Mucosa of gallbladder (tissue), 1 donor: ENCODE data around the gene NPAS2. TPM values are rescaled to one million over a fixed set of nuclear protein-coding genes. Genes with fewer than 3 reads are reported as not detected.

Experiments
- DNase-seq: peaks from one replicate; pipeline ENCODE4 v3.0.0-alpha.2; 2020; ENCODE audit warnings: low spot score
- total RNA-seq: library from RNA; stranded (reverse); gene quantifications from one replicate; pipeline ENCODE4 v1.2.1, GENCODE V29; 2021
- donor health status: DM: no; HTN: no; CAD: no.

The NPAS2 gene
- total RNA-seq, 1 donor from 2014 or later = 47.4 TPM

DNA sequence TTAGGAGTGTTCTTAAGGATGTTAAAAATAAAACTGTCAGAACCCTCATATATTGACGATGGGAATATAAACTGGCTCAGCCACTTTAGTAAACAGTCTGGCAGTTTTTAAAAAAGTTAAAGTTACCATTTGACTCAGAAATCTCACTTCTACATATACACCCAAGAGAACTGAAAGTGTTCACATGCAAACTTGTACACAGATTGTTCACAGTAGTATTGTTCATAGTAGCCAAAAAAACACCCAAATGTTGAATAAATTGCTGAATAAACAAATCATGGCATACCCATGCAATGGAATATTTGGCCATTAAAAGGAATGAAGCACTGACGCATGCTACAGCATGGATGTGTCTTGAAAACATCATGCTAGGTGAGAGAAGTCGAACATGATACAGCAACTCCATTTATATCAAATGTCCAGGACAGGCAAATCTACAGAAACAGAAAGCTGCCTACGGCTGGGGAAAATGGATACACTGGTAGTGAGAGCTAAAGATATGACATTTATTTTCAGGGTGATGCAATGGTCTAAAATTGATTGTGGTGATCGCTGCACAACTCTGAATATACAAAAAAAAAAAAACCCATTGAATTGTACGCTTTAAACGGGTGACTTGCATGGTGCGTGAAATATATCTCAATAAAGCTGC lies 192.2 kb downstream of the NPAS2 start:
- no peak for DNase-seq

DNA sequence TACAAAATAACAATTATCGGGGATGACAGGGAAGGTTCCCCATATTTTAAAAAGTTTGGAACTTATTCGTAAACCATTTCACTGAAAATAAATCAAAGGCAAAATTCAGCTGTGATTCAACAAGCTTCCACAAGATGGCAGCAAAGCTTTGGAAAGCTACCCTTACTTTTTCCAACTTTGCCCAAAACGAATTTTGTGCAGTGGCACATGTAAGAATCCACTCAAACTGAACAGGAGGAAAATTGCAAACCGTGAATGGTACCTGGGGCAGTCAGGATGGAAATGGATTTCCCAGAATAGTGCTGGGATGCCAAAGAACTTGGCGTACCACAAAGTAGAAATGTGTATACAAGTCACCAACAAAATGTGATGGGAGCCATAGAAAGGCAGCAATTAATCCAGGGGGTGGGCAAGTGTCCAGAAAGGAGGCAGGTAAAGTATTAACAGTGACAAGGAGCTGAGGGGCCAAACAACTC lies 192.8 kb downstream of the NPAS2 start:
- peak; percentile 50 for DNase-seq

DNA sequence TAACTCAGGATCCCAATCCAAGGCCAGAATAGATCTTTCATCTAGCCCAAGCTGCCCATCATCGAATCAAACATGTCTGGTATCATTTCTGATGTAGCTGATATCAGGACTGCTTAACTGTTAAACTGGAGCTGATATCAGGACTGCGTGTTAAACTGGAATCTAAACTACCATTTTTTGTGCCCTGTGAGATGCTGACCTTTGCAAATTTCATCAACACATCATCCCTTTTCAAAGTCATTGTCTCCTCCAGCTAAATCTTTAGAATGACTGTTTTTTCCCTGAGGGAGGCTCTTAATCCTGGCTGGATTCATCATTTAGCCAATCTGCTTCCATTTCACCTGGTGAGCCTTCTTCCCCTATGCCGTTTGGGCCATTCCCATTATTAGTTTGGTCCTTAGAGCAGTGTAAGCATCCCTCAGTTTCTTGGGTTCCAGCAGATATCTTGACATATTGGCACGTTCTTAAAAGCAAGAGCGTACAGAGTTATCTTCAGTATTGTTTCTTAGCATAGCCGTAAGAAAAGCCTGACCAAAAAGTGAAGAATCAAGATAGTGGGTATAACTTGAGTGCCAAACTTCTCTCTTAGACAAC lies 194.4 kb downstream of the NPAS2 start:
- DNase-seq = no peak

DNA sequence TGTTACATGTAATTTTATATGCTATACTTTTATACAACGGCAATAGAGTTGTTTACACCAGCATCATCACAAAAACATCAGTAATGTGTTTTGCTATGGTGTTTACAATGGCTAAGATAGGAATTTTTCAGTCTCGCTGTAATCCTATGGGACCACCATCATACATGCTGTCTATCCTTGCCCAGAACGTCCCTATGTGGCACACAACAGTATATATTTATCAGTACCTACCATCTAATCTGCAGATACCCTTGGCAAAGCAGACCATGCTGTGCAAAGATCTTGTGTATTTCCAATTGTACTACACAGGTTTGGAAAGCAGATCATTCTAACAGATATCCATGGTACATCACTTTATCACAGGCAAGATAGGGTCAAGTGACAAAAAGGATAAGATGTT lies 197.4 kb downstream of the NPAS2 start:
- no peak for DNase-seq

DNA sequence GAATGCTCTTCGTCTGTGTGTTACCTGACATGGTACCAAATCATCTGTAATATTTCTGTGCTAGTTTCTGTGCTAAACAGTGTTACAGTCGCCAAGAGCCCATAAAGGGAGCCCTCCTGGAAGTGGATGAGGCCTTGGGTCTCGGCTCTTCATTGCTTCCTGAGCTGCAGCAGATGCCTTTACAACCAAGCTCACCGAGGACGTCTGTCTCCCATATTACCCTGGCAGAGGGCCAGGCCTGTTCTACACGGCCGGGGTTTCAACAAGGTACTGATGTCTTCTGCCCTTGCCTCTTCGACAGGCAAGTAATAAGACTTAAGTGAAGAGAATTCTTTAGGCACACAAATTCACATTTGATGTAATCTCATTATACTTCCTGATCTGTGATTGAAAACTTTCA lies 199.0 kb downstream of the NPAS2 start:
- no peak for DNase-seq

DNA sequence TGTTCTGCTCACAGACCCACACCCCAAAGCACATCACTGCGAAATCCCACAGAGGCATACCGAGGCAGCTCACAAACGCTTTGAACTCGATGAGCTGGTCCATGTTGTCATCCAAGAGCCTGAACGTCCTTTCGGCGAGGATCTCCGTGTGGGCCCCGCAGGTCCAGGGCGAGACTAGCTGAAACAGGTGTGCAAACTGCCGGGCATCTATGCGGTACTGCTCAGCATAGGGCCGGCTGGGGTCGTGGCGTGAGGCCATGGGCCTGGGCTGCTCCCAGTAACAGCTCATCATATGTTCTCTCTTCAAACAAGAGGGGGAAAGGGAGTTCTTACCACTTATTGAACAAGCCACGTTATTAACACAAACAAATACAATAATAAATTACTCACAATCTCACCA lies 202.3 kb downstream of the NPAS2 start:
- no peak for DNase-seq

DNA sequence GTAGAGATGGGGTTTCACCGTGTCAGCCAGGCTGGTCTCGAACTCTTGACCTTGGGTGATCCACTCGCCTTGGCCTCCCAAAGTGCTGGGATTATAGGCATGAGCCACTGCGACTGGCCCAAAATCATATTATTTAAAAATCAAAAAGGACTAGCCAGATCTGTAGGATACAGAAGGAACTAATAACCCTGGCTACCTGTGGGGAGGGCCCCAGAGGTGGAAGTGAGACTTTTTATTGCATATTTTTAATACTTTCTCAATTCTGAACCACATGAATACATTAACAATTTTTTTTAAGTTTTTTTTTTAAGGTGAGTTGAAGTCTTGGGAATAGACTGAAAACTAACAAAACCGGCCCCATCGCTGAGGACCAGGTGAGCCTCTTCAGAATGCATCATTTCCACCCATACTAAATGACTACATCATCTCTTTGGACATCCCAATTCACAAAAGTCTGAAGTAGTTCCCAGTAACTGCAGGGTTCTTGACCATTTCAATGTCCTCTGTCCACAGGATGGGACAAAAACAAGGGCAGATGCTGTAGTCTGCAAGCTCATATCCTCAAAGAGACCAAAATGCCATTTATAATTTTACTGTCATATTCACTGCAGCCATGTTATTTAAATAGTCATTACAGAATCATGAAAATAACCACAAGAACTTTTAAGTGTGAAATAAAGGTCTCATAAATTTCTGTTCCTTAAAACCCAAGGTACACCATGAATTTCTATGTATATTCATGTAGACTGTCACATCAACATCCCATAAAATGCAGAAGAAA lies 203.6 kb downstream of the NPAS2 start:
- DNase-seq = no peak

DNA sequence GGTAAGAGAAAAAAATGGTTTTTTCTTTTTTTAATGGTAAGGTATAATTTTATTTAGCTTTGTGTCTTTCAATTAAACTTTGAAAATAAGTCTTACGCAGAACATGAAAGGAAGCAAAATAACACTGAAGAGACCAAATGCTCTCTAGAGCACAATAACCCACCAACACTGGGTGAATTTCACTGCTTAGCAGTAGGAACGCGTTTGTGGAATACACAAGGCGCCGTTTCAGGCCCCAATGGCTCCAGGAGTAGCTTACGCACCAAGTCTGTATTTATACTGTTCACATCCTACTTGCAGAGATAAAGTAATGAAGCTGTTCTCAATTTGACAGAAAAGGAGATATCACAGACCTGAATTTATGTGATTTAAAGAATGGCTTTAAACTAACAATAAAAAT lies 205.6 kb downstream of the NPAS2 start:
- no peak for DNase-seq

DNA sequence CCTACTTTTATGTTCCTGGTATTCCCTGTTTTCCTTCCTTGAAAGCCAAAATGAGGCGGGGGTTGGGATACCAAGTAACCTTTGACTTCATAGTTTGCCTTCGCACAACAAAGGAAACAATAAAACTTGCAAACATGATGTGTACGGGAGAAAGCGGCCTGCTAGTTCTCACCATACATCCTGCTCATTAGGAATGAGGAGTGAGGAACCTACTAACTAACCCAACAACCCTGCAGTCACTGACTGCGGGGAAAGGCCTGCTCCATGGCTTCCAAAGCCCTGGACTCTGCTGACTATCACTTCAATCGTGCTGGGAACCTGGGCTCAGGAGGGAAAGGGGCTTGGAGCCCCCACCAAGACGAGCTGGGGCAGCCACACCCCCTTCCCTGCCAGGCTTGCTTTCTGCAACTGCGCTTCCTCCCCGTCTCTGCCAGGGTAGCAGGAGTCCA lies 206.3 kb downstream of the NPAS2 start:
- no peak for DNase-seq

DNA sequence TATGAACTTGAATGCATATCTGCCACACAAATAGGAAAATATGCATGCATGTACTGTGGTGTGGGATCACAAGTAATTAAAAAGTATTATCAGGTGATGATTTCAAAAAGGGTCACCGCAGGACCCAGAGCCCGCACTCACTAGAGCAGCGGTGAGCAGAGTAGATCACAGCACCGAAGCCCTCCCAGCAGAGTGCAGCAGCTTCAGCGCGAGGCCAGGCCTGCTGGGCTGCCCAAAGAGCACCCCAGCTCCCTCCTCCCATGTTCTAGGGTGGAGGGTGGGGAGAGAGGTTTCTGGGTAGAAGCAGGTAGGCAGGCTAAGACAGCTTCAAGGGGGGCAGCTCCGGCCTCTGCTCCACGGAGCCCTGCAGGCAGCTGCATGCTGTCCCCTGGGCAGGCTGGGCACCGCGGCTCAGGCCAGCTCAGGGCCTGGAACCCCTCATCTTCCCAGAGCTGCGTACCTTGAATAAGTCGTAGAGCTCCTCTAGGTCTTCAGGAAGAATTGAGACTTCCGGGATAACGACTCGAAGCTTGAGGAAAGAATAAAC lies 207.1 kb downstream of the NPAS2 start:
- DNase-seq = no peak

DNA sequence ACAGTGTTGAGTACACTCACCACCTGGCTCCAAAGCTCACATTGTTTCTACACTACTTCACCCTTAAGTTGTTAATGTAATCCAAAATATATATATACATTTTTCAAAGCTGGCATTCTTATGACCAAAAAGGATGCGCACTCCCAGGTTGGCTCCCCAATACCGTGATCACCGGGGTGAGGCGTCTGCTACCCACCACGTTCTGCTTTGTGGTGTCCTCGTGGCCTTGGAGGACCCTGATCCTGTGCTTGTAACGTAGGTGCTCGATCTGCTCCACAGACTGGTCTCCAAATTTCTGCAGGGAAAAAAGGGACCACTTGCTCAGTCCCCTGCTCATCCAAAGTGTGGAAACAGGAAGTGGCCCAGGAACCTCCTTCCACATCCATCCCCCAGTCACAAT lies 207.9 kb downstream of the NPAS2 start:
- DNase-seq = no peak

DNA sequence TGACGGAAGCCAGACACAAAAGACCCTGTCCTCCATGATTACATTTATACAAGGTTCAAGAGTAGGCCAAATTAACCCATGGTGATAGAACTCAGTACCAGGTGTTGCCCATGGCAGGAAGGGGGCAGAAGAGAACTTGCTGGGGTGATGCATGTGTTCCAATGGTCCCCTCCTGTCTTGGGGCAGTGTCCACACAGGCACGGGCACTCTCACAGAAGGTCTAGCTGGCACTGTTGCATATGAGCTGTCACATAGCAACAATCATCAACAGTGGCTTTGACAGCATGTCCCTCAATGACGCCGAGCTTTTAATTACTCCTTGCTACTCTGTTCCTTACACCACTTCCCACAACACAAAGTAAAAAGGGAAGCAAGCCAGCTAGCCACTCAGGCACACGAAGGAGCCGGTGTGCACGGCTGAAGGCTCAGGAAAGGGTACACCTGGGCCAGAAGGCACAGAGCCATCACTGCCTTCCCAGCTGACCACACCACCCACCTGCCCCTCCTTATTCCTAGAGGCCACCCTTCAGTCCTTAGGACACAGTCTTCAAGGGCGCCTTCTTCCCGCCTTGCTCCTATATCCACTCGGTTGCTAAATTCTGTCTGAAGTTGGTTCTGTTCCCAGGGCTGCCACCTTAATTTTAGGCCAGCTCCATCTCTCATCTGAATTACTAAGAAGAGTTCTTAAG lies 211.1 kb downstream of the NPAS2 start:
- DNase-seq = no peak

DNA sequence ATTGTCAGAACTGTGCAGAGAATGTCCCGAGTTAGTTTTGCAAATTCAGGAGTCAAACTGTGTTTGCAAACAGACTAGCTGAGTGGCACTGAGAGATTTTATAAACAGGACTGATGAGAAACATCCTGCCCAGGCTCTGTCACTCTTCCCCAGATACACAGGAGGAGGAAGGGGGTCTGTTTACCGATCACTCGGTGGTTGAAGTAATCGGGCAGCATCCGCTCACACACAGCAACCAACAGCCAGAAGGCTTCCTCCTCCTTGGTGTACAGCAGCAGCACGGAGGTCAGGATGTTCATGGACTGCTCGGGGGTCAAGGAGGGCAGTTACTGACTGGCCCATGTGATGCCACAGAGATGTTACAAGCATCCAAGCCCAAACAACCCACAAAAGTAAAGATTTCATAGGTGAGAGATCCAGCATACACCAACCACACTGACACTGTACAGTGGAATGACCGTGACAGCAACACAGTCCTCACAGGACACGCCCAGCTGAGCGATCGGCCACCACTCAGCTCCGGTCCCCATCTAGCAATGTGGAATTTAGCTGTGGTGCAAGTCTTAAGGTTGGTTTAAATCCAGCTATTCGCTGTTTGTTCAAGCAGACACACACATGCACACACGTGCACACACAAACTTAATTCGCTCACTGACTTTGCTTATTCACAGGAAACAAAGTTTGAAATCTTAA lies 212.3 kb downstream of the NPAS2 start:
- no peak for DNase-seq

DNA sequence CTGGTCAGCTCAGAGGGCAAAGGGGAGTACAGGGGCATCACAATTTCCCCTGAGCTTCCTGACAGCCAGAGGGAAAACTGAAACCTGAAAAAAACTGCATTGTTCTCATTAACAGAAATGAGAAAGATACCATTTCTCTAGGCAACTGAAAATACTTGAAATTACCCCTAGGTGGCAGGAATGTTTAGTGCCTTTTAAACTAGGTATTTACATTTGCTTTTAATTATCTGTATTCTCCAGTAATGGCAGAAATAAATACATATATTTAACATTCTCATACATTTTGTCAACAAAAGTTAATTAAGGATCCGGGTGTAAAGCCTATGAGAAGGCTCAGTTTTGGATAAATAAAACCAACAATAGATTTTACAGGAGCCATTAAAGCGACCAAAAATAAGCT lies 216.6 kb downstream of the NPAS2 start:
- DNase-seq = no peak

DNA sequence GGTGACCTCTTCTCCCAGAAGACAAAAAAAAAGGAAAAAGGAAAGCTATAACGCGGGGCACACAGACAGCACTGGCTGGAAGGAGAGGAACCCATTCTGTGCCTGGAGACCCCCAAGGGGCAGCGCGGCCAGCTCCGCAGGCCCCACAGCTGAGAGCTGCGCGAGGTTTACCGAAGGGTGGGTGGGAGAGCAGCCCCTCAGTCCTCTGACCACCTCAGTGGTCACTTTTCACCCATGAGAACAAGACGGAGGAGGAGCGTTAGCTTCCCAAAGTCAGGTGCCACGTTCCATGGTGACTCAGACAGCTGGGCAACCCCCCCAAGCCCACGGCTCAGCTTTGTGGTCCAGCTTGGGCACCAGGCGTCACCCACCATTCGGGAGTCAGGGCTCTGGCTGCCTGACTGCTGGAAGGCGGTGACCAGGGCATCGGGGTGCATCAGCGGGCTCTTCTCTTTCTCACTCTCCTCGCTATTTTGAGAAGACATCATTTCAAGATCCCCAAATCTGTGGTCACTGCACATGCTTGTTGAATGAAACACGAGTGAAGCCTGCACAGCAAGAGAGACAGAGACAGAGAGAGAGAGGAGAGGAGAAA lies 217.3 kb downstream of the NPAS2 start:
- DNase-seq = no peak

DNA sequence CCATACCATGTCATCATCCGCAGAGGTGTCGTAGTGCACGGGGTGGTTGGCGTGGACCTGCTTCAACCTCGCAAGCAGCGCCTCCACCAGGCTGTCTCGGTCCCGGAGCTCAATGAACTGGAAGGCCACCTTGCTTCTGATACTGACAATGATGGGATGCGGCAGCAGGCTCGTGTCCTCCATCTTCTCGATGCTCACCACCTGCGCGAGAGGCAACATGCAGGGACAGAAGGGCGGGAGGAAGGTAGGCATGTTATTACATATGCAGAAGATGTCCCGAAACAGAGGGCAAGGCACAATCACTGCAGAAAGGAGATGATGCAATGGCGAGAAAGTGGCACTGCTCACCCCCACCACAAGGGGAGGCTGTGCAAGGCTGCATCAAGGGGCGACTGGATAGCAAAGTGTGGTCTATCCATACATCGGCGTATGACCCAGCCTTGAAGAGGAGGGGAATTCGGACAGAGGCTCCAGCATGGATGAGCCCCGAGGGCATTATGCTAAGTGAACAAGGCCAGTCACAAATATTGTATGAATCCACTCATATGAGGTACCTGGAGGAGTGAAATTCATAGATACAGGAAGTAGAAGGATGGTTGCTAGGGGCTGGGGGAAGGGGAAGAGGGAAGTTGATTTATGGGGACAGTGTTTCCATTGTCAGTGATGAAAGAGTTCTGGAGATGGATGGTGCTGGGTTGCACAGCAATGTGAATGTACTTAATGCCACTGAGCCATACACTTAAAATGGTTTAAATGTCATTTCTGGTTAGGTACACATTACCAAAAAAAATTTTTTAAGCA lies 218.7 kb downstream of the NPAS2 start:
- DNase-seq = no peak

DNA sequence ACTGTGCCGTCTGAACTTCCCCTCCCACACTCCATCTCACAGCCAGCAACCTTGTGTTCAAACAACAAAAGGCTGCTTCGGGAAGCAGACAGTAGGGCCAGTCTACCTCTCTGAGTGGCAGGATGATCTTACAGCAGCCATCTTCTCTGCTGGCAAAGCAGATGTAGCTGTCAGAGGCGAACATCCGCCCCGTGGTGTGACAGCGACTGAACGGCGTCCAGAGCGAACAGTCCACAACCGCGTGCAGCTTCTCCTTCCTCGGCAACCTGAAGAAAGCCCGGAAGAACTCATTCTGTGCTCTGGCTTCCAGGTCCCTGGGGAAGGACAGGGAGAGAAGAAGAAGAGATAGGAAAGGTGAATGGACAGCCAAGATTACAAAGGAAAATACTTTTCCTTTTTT lies 220.1 kb downstream of the NPAS2 start:
- no peak for DNase-seq

DNA sequence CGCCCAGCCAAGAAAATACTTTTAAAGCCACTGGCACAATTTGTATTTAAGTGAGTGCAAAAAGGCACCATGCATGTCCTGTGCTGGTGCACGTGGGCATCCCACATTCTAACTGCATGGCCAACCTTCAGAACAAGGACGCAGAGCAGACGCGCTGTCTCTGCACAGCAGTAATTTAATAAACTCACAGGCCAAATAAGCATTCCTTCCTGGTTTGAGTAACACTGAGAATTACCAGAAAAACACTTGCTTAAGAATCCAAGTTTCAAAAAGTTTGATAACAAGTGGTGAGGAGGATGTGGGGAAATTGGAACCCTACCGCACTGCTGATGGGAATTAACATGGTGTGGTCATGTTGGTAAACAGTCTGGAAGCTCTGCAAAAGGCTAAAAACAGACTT lies 220.8 kb downstream of the NPAS2 start:
- no peak for DNase-seq

DNA sequence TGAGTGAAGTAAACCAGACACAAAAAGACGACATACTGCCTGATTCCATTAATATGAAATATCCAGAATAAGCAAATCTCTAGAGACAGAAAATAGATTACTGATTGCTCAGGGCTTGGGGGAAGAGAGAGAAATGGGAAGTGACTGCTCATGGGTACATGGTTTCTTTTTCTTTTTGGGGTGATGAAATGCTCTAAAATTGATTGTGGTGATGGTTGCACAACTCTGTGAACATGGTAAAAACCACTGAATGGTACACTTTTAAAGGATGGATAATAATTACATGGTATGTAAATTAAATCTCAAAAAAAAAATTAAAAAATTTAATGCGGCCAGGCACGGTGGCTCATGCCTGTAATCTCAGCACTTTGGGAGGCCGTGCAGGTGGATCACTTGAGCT lies 221.5 kb downstream of the NPAS2 start:
- no peak for DNase-seq

DNA sequence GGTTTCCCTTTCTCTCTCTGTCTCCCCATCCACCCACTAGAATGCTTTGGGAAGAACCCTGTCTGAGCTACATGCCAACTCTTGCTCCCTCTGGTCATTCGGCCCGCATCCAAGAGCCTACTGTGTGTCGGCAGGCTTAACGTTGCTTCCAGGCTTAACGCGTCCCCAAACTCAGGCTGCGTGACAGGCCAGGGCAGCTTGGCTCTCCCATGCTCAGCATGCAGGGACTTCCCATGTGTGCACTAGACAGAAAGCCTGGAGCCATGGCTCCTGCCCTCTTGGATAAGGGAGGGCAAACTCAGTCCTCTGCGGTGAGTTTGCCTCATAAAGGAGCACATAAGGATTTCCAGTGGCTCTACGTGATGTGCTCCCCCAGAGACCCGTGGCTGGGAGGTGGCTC lies 225.4 kb downstream of the NPAS2 start:
- no peak for DNase-seq
